ENCODE data around the gene STARD13.

The STARD13 gene

DNA sequence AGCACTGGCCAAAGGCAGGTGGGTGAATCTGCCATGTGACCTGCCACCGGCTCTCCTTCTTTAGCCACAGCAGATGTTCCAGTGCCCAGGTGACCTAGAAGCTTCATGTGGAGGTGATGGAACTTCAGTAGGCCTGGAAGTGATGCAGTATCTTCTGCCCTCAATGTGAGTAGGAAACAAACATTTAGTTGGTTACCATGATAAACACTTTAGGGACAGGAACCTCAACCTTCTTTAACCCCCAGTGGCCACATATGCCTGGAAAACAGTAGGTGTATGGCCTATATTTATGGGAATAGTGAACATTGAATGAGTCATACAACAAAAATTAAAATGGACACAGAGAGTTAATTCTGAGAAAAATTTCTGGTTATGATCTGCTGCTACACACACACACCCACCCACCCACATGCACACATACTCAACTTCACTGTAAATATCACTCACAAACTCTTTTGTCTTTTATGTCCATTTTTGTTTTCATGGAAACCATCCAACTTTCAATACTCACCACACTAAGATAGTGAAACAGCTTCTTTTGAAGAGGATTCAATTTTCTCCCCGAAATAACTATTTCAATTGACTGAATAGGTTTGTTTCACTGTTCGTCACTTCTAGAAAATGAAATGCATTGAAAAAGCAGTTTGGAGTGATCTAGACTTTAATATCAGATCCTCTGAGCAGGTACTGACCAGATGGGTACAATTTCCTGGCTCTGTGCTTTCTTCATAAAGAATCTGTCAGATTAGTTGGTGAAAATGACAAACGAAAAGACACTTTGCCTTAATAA lies 97.3 kb downstream of the STARD13 start:
- TF ChIP-seq, protein P1, sequence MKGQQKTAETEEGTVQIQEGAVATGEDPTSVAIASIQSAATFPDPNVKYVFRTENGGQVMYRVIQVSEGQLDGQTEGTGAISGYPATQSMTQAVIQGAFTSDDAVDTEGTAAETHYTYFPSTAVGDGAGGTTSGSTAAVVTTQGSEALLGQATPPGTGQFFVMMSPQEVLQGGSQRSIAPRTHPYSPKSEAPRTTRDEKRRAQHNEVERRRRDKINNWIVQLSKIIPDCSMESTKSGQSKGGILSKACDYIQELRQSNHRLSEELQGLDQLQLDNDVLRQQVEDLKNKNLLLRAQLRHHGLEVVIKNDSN (IDR thresholded peaks at IDR 0.05), result no peak
- TF ChIP-seq FOXM1 (IDR thresholded peaks at IDR 0.05; ENCODE audit: borderline replicate concordance, low read depth) (no peak), TCF12 (IDR thresholded peaks at IDR 0.05; ENCODE audit: low read depth) (no peak), EGR1 (IDR thresholded peaks at IDR 0.05) (no peak), EP300 (IDR thresholded peaks at IDR 0.05; ENCODE audit: borderline replicate concordance) (no peak), TAF1 (IDR thresholded peaks at IDR 0.05; ENCODE audit: low read depth) (no peak), TEAD4 (IDR thresholded peaks at IDR 0.05) (no peak), CREB1 (IDR thresholded peaks at IDR 0.05; ENCODE audit: low read depth) (no peak), YY1 (IDR thresholded peaks at IDR 0.05; ENCODE audit: low read depth) (no peak), ZBTB7A (IDR thresholded peaks at IDR 0.05; ENCODE audit: low read depth) (no peak), RAD21 (IDR thresholded peaks at IDR 0.05; ENCODE audit: low read depth) (no peak), NFIC (IDR thresholded peaks at IDR 0.05) (no peak), CEBPB (IDR thresholded peaks at IDR 0.05) (no peak)
- TF ChIP-seq, protein P2, sequence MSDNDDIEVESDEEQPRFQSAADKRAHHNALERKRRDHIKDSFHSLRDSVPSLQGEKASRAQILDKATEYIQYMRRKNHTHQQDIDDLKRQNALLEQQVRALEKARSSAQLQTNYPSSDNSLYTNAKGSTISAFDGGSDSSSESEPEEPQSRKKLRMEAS (IDR thresholded peaks at IDR 0.05), result no peak
- TF ChIP-seq, protein P3, sequence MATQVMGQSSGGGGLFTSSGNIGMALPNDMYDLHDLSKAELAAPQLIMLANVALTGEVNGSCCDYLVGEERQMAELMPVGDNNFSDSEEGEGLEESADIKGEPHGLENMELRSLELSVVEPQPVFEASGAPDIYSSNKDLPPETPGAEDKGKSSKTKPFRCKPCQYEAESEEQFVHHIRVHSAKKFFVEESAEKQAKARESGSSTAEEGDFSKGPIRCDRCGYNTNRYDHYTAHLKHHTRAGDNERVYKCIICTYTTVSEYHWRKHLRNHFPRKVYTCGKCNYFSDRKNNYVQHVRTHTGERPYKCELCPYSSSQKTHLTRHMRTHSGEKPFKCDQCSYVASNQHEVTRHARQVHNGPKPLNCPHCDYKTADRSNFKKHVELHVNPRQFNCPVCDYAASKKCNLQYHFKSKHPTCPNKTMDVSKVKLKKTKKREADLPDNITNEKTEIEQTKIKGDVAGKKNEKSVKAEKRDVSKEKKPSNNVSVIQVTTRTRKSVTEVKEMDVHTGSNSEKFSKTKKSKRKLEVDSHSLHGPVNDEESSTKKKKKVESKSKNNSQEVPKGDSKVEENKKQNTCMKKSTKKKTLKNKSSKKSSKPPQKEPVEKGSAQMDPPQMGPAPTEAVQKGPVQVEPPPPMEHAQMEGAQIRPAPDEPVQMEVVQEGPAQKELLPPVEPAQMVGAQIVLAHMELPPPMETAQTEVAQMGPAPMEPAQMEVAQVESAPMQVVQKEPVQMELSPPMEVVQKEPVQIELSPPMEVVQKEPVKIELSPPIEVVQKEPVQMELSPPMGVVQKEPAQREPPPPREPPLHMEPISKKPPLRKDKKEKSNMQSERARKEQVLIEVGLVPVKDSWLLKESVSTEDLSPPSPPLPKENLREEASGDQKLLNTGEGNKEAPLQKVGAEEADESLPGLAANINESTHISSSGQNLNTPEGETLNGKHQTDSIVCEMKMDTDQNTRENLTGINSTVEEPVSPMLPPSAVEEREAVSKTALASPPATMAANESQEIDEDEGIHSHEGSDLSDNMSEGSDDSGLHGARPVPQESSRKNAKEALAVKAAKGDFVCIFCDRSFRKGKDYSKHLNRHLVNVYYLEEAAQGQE (IDR thresholded peaks at IDR 0.05; ENCODE audit: low read depth), result no peak

DNA sequence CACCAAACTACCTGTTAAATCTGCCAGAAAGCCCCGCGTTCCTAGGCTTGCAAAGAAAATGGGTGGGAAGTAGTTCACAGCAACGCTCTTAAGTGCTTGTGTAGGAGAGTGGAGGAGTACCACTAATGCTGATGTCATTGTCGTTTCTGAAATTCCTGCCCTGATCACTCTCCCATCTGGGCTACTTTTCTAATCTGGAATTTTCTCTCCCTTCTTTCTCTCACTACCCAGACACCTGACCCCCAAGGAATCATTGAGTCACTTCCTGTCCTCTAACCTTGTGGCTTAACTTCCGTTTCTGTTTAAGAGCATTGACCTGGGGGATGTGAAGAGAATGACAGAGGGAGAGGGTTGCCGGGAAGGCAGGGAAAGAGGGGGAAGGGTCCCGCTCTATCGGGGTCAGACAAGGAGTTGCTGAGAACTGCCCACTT lies 98.7 kb downstream of the STARD13 start:
- TF ChIP-seq CEBPB (IDR thresholded peaks at IDR 0.05) (no peak), YY1 (IDR thresholded peaks at IDR 0.05; ENCODE audit: low read depth) (no peak), EGR1 (IDR thresholded peaks at IDR 0.05) (no peak), TEAD4 (IDR thresholded peaks at IDR 0.05) (no peak), ZBTB7A (IDR thresholded peaks at IDR 0.05; ENCODE audit: low read depth) (no peak), EP300 (IDR thresholded peaks at IDR 0.05; ENCODE audit: borderline replicate concordance) (no peak), CREB1 (IDR thresholded peaks at IDR 0.05; ENCODE audit: low read depth) (no peak), FOXM1 (IDR thresholded peaks at IDR 0.05; ENCODE audit: borderline replicate concordance, low read depth) (no peak), TCF12 (IDR thresholded peaks at IDR 0.05; ENCODE audit: low read depth) (no peak), TAF1 (IDR thresholded peaks at IDR 0.05; ENCODE audit: low read depth) (no peak), RAD21 (IDR thresholded peaks at IDR 0.05; ENCODE audit: low read depth) (no peak), NFIC (IDR thresholded peaks at IDR 0.05) (no peak)
- TF ChIP-seq, protein P3 (IDR thresholded peaks at IDR 0.05; ENCODE audit: low read depth), result no peak
- TF ChIP-seq, protein P1 (IDR thresholded peaks at IDR 0.05), result no peak
- TF ChIP-seq, protein P2 (IDR thresholded peaks at IDR 0.05), result no peak

DNA sequence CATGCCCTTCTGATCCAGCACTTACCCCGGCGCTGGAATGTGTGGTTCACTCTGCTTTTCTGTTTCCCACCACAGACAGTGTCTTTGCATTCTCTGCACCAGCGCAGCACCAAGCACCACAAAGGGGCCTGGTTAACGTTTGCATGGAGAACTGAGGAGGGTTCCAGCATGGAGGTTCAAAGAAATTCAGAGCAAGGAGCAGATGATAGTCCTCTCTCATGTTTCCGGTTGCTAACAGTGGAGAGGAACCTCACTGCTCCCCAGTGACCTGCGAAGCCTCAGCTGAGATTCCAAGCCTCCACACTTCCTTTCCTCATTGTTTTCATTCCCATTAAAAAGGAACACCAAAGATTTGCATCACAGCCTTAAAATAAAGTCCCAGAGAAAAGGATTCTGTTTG lies 99.7 kb downstream of the STARD13 start:
- no peak for TF ChIP-seq ZBTB7A (IDR thresholded peaks at IDR 0.05; ENCODE audit: low read depth)
- TF ChIP-seq, protein P3 (IDR thresholded peaks at IDR 0.05; ENCODE audit: low read depth), result no peak
- TF ChIP-seq FOXM1 (IDR thresholded peaks at IDR 0.05; ENCODE audit: borderline replicate concordance, low read depth), result no peak
- no peak for TF ChIP-seq YY1 (IDR thresholded peaks at IDR 0.05; ENCODE audit: low read depth)
- no peak for TF ChIP-seq RAD21 (IDR thresholded peaks at IDR 0.05; ENCODE audit: low read depth)
- TF ChIP-seq, protein P2 (IDR thresholded peaks at IDR 0.05), result no peak
- no peak for TF ChIP-seq CEBPB (IDR thresholded peaks at IDR 0.05)
- no peak for TF ChIP-seq TCF12 (IDR thresholded peaks at IDR 0.05; ENCODE audit: low read depth)
- TF ChIP-seq CREB1 (IDR thresholded peaks at IDR 0.05; ENCODE audit: low read depth), result no peak
- no peak for TF ChIP-seq TEAD4 (IDR thresholded peaks at IDR 0.05)

All from Ishikawa (cell line).